Esophagus muscularis mucosa (tissue), 4 donors: ENCODE results near the gene PLXDC1. TPM values are rescaled to one million over a fixed set of nuclear protein-coding genes. Genes with fewer than 3 reads are reported as not detected.

Source experiments
- DNase-seq: peaks from one replicate; pipeline ENCODE4 v3.0.0-alpha.2; 2017; ENCODE audit errors: extremely low spot score
- H3K27ac ChIP-seq, 4 donors: fragments of 200-600 bp; sonication (generic); replicated peaks in 1 of 4; 1 replicate in 3 of 4; 2 replicates in 1 of 4; pipeline ENCODE4 v1.5.1; 2016 to 2019; ENCODE audit warnings: mild to moderate bottlenecking in 1 of 4
- H3K27me3 ChIP-seq, 4 donors: fragments of 200-600 bp; sonication (generic); one replicate each; pipeline versions ENCODE4 v1.5.1 to v1.6.0; 2016 to 2019
- H3K36me3 ChIP-seq, 4 donors: fragments of 200-600 bp; sonication (generic); one replicate each; pipeline ENCODE4 v1.5.1; 2016 to 2019
- H3K4me1 ChIP-seq, 4 donors: fragments of 200-600 bp; sonication (generic); one replicate each; pipeline ENCODE4 v1.5.1; 2016 to 2019
- H3K4me3 ChIP-seq, 4 donors: fragments of 200-600 bp; sonication (generic); 1 replicate in 2 of 4; 2 replicates in 2 of 4; pipeline ENCODE4 v1.5.1; 2016 to 2019; ENCODE audit warnings: mild to moderate bottlenecking in 4 of 4, moderate library complexity in 1 of 4
- H3K9me3 ChIP-seq, 4 donors: fragments of 200-600 bp; sonication (generic); 1 replicate in 3 of 4; 2 replicates in 1 of 4; pipeline ENCODE4 v1.5.1; 2016 to 2019
- CTCF ChIP-seq, 3 experiments: fragments of 200-600 bp in 2 of 3; fragments of 450-650 bp in 1 of 3; sonication (generic) in 2 of 3; IDR thresholded peaks; one replicate each; pipeline ENCODE4 v1.5.1; 2017 to 2019; ENCODE audit warnings: antibody characterized with exemption in 3 of 3, mild to moderate bottlenecking in 2 of 3, moderate library complexity in 1 of 3
- EP300 ChIP-seq: sonication (generic); formaldehyde crosslinking; IDR thresholded peaks from one replicate; pipeline ENCODE4 v1.6.1; 2017; ENCODE audit warnings: antibody characterized with exemption
- POLR2A ChIP-seq: fragments of 450-650 bp; IDR thresholded peaks from one replicate; pipeline ENCODE4 v1.6.1; 2017; ENCODE audit warnings: antibody characterized with exemption, moderate library complexity, mild to moderate bottlenecking, low read depth
- POLR2AphosphoS5 ChIP-seq, 2 donors: sonication (generic); formaldehyde crosslinking; IDR thresholded peaks; one replicate each; pipeline ENCODE4 v1.6.1; 2017; ENCODE audit warnings: antibody characterized with exemption in 2 of 2
- WGBS: methylation state at CpG from one replicate; pipeline ENCODE4 v1.1.5; 2018; 5-methylcytosine and 5-hydroxymethylcytosine counted together
- intact Hi-C: fragments of 100-400 bp; cut with DNase I; formaldehyde crosslinking; loops from one replicate; pipeline ENCODE4 v1.15.1; 2023
- total RNA-seq, 4 donors: library from RNA; depleted of rRNA; stranded (reverse); fragments of >200 nt; gene quantifications; one replicate each; pipeline versions ENCODE4 v1.1.0 to v1.2.1, GENCODE V29; 2016

The PLXDC1 gene
- total RNA-seq, 4 donors from 2014 or later, result 7.5 to 17.0 (median 11.0) TPM

DNA sequence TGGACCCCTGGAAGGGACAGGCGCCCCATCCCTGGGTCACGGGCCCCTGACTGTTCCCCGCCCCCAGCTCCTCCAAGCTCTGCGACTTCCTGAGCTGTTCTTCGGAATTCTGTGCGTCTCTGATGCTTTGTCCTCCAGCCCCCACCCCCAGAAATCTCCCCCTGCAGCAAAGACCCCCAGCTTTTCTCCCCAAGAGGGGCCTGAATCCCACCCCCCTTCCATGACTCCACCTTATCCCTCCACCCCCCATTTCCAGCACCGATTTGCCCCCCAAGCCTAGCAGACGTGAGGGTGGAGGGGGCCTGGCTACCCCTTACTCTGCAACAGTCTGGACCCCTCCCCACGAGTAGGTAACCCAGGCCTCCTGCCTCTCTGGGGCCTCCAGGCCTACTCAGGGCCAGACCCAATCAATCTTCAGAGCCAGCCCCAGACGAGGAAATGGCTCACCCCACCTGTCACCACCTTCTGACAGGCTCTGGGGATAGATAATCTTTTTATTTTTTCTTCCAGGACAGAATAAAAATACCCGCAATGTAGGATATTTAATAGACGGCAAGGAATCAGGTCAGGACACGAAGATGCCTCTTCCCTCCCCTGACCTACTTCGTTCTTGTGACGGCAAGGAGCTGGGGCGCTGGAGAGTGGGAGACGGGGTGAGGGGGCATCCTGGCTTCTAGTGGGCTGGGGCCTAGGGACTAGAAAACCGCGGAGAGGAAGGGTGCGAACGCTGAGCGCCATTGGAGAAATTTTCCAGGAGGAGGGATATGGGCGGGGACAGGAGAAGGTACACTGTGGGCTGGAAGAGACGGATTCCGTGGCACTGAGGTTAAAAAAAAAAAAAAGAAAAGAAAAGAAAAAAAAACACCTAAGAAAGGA lies 744 bp upstream of the PLXDC1 start:
- peak overlapping the region; percentile 87 to 95 (median 94) for H3K27ac ChIP-seq
- peak overlapping the region; percentile 68 to 87 (median 80) for H3K4me3 ChIP-seq
- peaks cover 21 to 43% (median 34%) of the 10 kb centered on the region in 4 donors for H3K4me1 ChIP-seq
- TF ChIP-seq POLR2A (no peak), EP300 (no peak), POLR2AphosphoS5 (IDR thresholded peaks at IDR 0.05) (no peak), CTCF (IDR thresholded peaks at IDR 0.05) (no peak)
- H3K36me3 ChIP-seq, result no peaks in the 10 kb centered on the region
- no peaks in the 10 kb centered on the region for H3K9me3 ChIP-seq
- DNase-seq, result no peak
- WGBS, result 23% methylated on average over 25 of the region's 25 CpGs
- intact Hi-C loops, result loop anchor here (2.0 to 5.0 kb wide), 3 partner anchors 95 to 285 kb away; no protein-coding TSS in a partner anchor
- H3K27me3 ChIP-seq, result peaks cover 0 to 20% (median 6%) of the 10 kb centered on the region in 4 donors

DNA sequence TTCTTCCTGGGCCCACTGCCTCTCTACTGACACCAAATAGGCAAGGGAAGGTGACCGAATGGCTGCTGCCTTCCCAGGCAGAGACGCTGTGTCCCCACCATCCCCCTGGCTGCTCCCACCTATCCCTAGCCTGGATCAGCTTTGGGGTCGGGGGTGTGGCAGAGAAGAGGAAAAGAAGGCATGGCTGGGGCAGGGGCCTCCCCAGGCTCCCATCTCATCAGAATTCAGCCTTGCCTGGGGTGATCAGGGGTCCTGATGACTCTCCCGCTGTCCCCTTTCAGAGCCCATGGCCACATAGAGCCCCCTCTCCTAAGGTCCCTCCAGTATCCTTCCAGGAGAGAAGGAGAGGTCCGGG lies 665 bp downstream of the PLXDC1 start:
- peak overlapping the region; percentile 68 to 87 (median 80) for H3K4me3 ChIP-seq
- 49% methylated on average over 4 of the region's 5 CpGs for WGBS
- peaks cover 21 to 43% (median 34%) of the 10 kb centered on the region in 4 donors for H3K4me1 ChIP-seq
- H3K27ac ChIP-seq, result peak overlapping the region; percentile 52 to 95 (median 91)
- no peak for DNase-seq
- no peaks in the 10 kb centered on the region for H3K36me3 ChIP-seq
- peaks cover 0 to 20% (median 6%) of the 10 kb centered on the region in 4 donors for H3K27me3 ChIP-seq
- no peaks in the 10 kb centered on the region for H3K9me3 ChIP-seq
- intact Hi-C loops, result loop anchor here (5.0 kb wide), 2 partner anchors 93 to 283 kb away; no protein-coding TSS in a partner anchor
- TF ChIP-seq EP300 (no peak), CTCF (IDR thresholded peaks at IDR 0.05) (no peak), POLR2A (no peak), POLR2AphosphoS5 (IDR thresholded peaks at IDR 0.05) (no peak)

DNA sequence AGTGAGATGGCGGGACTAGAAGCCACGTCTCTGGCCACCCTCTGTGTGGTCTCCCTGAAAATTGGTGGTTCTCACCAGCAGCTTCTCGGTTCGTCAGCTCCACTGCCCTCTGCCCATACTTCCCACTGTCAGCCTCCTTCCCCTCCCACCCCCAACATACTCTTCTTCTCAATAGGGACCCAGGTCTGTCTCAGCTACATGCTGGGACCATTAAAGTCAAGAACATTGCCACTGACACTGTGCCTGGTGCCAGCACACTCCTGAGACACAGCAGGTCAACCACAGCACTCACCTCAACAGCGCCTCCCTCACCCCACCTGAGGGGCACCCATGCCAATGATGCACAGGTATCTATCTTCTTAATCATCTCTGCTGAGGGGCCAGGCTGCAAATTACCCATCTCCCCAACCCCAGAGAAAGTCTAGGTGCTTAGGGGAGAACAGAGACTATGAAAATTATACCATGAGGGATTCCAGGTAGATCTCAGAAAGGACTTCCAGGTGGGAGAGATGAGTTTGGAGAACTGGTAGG lies 1.3 kb downstream of the PLXDC1 start:
- peak overlapping the region in 1 of 4 donors; percentile 83 for H3K4me3 ChIP-seq
- TF ChIP-seq CTCF (IDR thresholded peaks at IDR 0.05), result no peak
- no peak for TF ChIP-seq POLR2AphosphoS5 (IDR thresholded peaks at IDR 0.05)
- TF ChIP-seq POLR2A, result no peak
- TF ChIP-seq EP300, result no peak
- H3K27ac ChIP-seq, result peak overlapping the region in 1 of 4 donors; percentile 95
- DNase-seq, result no peak
- intact Hi-C loops, result loop anchor here (5.0 kb wide), 2 partner anchors 93 to 283 kb away; no protein-coding TSS in a partner anchor
- WGBS, result 72% methylated on average over 5 of the region's 5 CpGs
- H3K36me3 ChIP-seq, result no peaks in the 10 kb centered on the region
- no peaks in the 10 kb centered on the region for H3K9me3 ChIP-seq
- peaks cover 21 to 46% (median 34%) of the 10 kb centered on the region in 4 donors for H3K4me1 ChIP-seq
- peaks cover 0 to 20% (median 6%) of the 10 kb centered on the region in 4 donors for H3K27me3 ChIP-seq

DNA sequence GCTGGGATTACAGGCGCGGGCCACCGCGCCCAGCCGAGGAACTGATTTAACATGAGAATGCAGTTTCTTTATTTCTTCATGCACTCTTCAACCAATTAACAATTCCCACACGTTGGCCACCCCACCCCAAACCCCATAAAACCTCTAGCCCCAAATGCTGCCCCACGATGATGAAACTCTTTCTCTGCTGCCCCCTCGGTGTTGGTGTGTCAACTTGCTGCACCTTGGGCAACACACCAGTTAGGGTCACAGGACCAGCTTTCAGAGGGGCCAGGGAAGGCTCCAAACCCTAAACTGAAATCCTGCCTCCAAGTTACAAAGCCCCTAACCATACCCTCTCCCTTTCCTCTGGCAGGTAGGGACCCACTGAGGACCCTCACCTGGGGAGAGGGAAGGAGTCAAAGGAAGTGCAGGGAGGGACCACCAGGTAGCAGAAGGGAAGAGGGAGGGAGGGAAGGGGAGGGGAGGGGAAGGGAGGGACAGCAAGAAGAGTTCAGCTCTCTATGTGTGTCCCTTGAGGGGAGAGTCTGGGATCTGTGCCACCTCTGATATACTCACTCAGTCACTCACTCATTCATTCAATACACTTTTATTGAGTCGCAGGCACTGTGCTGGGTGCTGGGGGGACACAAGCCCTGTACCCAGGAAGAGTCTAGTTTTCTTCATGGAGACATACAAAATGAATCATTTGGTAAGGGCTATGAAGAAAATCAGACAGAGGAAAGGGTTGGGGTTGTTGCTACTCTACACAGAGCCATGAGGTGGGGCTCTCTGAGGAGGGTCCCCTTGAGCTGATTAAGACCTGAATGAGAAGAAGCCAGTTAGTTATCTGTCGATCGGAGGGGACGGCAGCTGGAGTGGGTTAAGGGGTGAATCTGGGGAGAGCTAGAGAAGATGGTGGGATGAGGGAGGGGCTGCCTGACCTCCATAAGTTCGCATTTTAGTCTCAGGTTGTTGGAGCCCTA lies 3.9 kb downstream of the PLXDC1 start:
- Histone ChIP-seq H3K27me3 (peaks cover 0 to 20% (median 6%) of the 10 kb centered on the region in 4 donors), H3K9me3 (no peaks in the 10 kb centered on the region), H3K27ac (peak overlapping the region in 1 of 4 donors; percentile 44), H3K4me1 (peaks cover 18 to 47% (median 36%) of the 10 kb centered on the region in 4 donors), H3K36me3 (no peaks in the 10 kb centered on the region), H3K4me3 (no peak overlapping the region)
- TF ChIP-seq POLR2A (no peak), CTCF (IDR thresholded peaks at IDR 0.05) (no peak), EP300 (no peak), POLR2AphosphoS5 (IDR thresholded peaks at IDR 0.05) (no peak)
- intact Hi-C loops, result no loop called here
- no peak for DNase-seq
- WGBS, result 76% methylated on average over 13 of the region's 13 CpGs
